ENCODE data around the gene GARS1. TPM values are rescaled to one million over a fixed set of nuclear protein-coding genes. Genes with fewer than 3 reads are reported as not detected.

The GARS1 gene, protein sequence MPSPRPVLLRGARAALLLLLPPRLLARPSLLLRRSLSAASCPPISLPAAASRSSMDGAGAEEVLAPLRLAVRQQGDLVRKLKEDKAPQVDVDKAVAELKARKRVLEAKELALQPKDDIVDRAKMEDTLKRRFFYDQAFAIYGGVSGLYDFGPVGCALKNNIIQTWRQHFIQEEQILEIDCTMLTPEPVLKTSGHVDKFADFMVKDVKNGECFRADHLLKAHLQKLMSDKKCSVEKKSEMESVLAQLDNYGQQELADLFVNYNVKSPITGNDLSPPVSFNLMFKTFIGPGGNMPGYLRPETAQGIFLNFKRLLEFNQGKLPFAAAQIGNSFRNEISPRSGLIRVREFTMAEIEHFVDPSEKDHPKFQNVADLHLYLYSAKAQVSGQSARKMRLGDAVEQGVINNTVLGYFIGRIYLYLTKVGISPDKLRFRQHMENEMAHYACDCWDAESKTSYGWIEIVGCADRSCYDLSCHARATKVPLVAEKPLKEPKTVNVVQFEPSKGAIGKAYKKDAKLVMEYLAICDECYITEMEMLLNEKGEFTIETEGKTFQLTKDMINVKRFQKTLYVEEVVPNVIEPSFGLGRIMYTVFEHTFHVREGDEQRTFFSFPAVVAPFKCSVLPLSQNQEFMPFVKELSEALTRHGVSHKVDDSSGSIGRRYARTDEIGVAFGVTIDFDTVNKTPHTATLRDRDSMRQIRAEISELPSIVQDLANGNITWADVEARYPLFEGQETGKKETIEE
- total RNA-seq (2021) = 272 and 274 TPM in 2 replicates
- Bru-seq, nascent RNA = percentile 99 among the genes with signal in this experiment
- percentile 94 among the genes with signal in this experiment for BruChase-seq, experiment 1, labeled RNA remaining after a 2-hour chase
- percentile 97 among the genes with signal in this experiment for BruChase-seq, experiment 2, labeled RNA remaining after a 6-hour chase
- long read RNA-seq, transcript GARS-201 (17 exons, 2,634 nt) = major isoform, 288 of 344 reads
- long read RNA-seq, partial matches to known transcripts = 44 of 344 reads
- long read RNA-seq, other reads (novel, unspliced or antisense) = 10 of 344 reads

GRCh38 chr7:30594540-30595435 is at the start of gene GARS1:
GARS1 (plus strand) TSS chr7:30594878; CDS start chr7:30594922, 44 bp downstream.
- no TSS peak for BruUV-seq (replicated peaks)
- Histone ChIP-seq H3K27me3 (ENCODE audit: insufficient read depth, low read depth) (no peaks in the 10 kb centered on the region), H3K4me1 (replicated peaks; ENCODE audit: insufficient read depth) (peaks cover 22% of the 10 kb centered on the region), H3K36me3 (ENCODE audit: low read depth) (peaks cover 42% of the 10 kb centered on the region), H3F3A (ENCODE audit: insufficient read depth, low read depth) (peaks cover 21% of the 10 kb centered on the region; the same call in 1 of the 2 replicates), H3K27ac (peak within 1 kb of the TSS; percentile 83), H3K79me2 (ENCODE audit: low read depth) (peaks cover 90% of the 10 kb centered on the region), H3K9me2 (ENCODE audit: insufficient read depth) (no peaks in the 10 kb centered on the region), H3K4me3 (peak within 1 kb of the TSS; percentile 77), H4K20me1 (ENCODE audit: insufficient read depth) (peaks cover 37% of the 10 kb centered on the region), H3K9me3 (ENCODE audit: insufficient read depth, low read depth) (no peaks in the 10 kb centered on the region), H2AFZ (peak within 1 kb of the TSS; percentile 91), H3K4me2 (peak within 1 kb of the TSS; percentile 84)
- intact Hi-C loops (cut with micrococcal nuclease; ENCODE audit: unreplicated experiment) = loop anchor here (2.0 to 10.0 kb wide), 2 partner anchors 44 to 90 kb away; partner anchors contain the start of gene GGCT
- no peak for TF ChIP-seq EZH2 (IDR thresholded peaks at IDR 0.05; ENCODE audit: low read depth)
- ChIA-PET CTCF (no interaction called here), POLR2A (ENCODE audit: unreplicated experiment) (no interaction called here)
- peak; percentile 84 to 87 for DNase-seq

DNA sequence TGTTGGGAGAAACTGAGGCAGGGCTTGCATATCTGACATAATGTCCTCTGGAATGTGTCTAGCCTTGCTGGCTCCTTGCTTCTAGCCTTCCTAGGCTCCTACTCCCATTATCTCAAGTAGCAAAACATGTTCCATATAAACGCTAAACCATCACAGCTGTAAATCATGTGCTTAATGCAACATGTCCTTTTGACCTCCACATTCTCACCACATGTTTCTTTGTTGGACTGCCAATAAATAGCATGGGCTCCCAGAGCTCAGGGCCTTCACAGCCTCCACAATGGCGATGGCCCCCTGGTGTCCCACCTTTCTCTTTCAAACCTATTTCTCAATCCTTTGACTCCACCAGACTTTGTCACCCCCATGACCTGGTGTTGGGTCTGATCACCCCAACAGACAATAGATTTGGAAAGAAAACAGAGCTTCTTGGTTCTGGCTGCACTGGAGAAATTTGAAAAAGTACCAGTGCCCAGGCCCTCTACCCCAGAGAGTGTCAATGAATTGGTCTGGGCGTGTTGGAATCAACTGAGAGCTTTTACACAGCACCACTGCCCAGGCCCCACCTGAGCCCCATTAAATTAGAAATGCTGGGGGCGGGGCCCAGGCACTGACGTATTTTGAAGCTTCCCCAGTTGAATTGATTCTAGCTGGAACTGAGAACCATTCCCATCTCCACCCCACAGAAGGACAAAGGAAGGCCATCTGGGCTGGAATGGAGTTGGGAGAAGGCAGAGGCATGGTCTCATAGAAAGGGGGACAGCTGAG is 48.7 kb upstream of the GARS1 start:
- no peaks in the 10 kb centered on the region for H4K20me1 ChIP-seq (ENCODE audit: insufficient read depth)
- DNase-seq = no peak
- ChIA-PET POLR2A (ENCODE audit: unreplicated experiment) (no interaction called here), CTCF (no interaction called here)
- H3K4me2 ChIP-seq = no peak overlapping the region
- no peaks in the 10 kb centered on the region for H3K36me3 ChIP-seq (ENCODE audit: low read depth)
- no peak for TF ChIP-seq EZH2 (IDR thresholded peaks at IDR 0.05; ENCODE audit: low read depth)
- no peak for TF ChIP-seq CTCF (conservative IDR thresholded peaks at IDR 0.05)
- peaks cover 10% of the 10 kb centered on the region; the same call in 1 of the 2 replicates for H3F3A ChIP-seq (ENCODE audit: insufficient read depth, low read depth)
- H3K27me3 ChIP-seq (ENCODE audit: insufficient read depth, low read depth) = no peaks in the 10 kb centered on the region
- no peaks in the 10 kb centered on the region for H3K79me2 ChIP-seq (ENCODE audit: low read depth)
- peaks cover 16% of the 10 kb centered on the region for H3K4me1 ChIP-seq (replicated peaks; ENCODE audit: insufficient read depth)
- no peak overlapping the region for H2AFZ ChIP-seq
- H3K9me3 ChIP-seq (ENCODE audit: insufficient read depth, low read depth) = no peaks in the 10 kb centered on the region
- BruUV-seq (replicated peaks) = no TSS peak
- H3K4me3 ChIP-seq = no peak overlapping the region
- H3K27ac ChIP-seq = no peak overlapping the region
- H3K9me2 ChIP-seq (ENCODE audit: insufficient read depth) = no peaks in the 10 kb centered on the region
- intact Hi-C loops (cut with micrococcal nuclease; ENCODE audit: unreplicated experiment) = loop anchor here (5.0 kb wide), 1 partner anchor 384 kb away; no protein-coding TSS in a partner anchor

GRCh38 chr7:30546596-30546995 is 48.1 kb upstream of the GARS1 start:
- ChIA-PET POLR2A (ENCODE audit: unreplicated experiment) (no interaction called here), CTCF (no interaction called here)
- H4K20me1 ChIP-seq (ENCODE audit: insufficient read depth) = no peaks in the 10 kb centered on the region
- H3K36me3 ChIP-seq (ENCODE audit: low read depth) = no peaks in the 10 kb centered on the region
- no peak overlapping the region for H3K27ac ChIP-seq
- H3K4me2 ChIP-seq = no peak overlapping the region
- TF ChIP-seq EZH2 (IDR thresholded peaks at IDR 0.05; ENCODE audit: low read depth) (no peak), CTCF (conservative IDR thresholded peaks at IDR 0.05) (no peak)
- H3F3A ChIP-seq (ENCODE audit: insufficient read depth, low read depth) = peaks cover 16% of the 10 kb centered on the region; the same call in 1 of the 2 replicates
- no peak overlapping the region for H3K4me3 ChIP-seq
- H2AFZ ChIP-seq = no peak overlapping the region
- no peak for DNase-seq
- H3K4me1 ChIP-seq (replicated peaks; ENCODE audit: insufficient read depth) = peaks cover 23% of the 10 kb centered on the region
- no peaks in the 10 kb centered on the region for H3K9me2 ChIP-seq (ENCODE audit: insufficient read depth)
- no TSS peak for BruUV-seq (replicated peaks)
- peaks cover 2% of the 10 kb centered on the region for H3K9me3 ChIP-seq (ENCODE audit: insufficient read depth, low read depth)
- no peaks in the 10 kb centered on the region for H3K27me3 ChIP-seq (ENCODE audit: insufficient read depth, low read depth)
- intact Hi-C loops (cut with micrococcal nuclease; ENCODE audit: unreplicated experiment) = loop anchor here (5.0 kb wide), 1 partner anchor 384 kb away; no protein-coding TSS in a partner anchor
- H3K79me2 ChIP-seq (ENCODE audit: low read depth) = no peaks in the 10 kb centered on the region
